Hepatocyte (in vitro differentiated cells): Measurements from ENCODE around the gene LUZP2. TPM values are rescaled to one million over a fixed set of nuclear protein-coding genes. Genes with fewer than 3 reads are reported as not detected.

Source experiments
- DNase-seq: peaks from one replicate; pipeline ENCODE4 v3.0.0-alpha.2; 2016; ENCODE audit warnings: low spot score
- H2AFZ ChIP-seq: fragments of 200-600 bp; sonication (generic); 2 replicates; pipeline ENCODE4 v1.6.0; 2016; ENCODE audit warnings: antibody characterized with exemption, mild to moderate bottlenecking
- H3K27ac ChIP-seq: fragments of 200-600 bp; sonication (generic); 2 replicates; pipeline ENCODE4 v1.5.1; 2016; ENCODE audit warnings: mild to moderate bottlenecking
- H3K27me3 ChIP-seq: fragments of 200-600 bp; sonication (generic); 2 replicates; pipeline ENCODE4 v1.6.1; 2016
- H3K36me3 ChIP-seq: fragments of 200-600 bp; sonication (generic); replicated peaks from 2 replicates; pipeline ENCODE4 v1.5.1; 2016; ENCODE audit warnings: low read depth; ENCODE audit not compliant: insufficient read depth
- H3K4me1 ChIP-seq: fragments of 200-600 bp; sonication (generic); 2 replicates; pipeline ENCODE4 v1.5.1; 2016; ENCODE audit warnings: mild to moderate bottlenecking, moderate library complexity; ENCODE audit not compliant: insufficient read depth
- H3K4me2 ChIP-seq: fragments of 200-600 bp; sonication (generic); 2 replicates; pipeline ENCODE4 v1.6.0; 2016
- H3K4me3 ChIP-seq: fragments of 200-600 bp; sonication (generic); 2 replicates; pipeline ENCODE4 v1.5.1; 2016; ENCODE audit warnings: mild to moderate bottlenecking
- H3K79me2 ChIP-seq: fragments of 200-600 bp; sonication (generic); 2 replicates; pipeline ENCODE4 v1.6.0; 2017; ENCODE audit warnings: mild to moderate bottlenecking
- H3K9me2 ChIP-seq: fragments of 200-600 bp; sonication (generic); replicated peaks from 2 replicates; pipeline ENCODE4 v1.6.0; 2017; ENCODE audit warnings: mild to moderate bottlenecking; ENCODE audit not compliant: insufficient read depth
- H3K9me3 ChIP-seq: fragments of 200-600 bp; sonication (generic); 2 replicates; pipeline ENCODE4 v1.5.1; 2016; ENCODE audit warnings: low read depth, mild to moderate bottlenecking
- H4K20me1 ChIP-seq: fragments of 200-600 bp; sonication (generic); 2 replicates; pipeline ENCODE4 v1.6.0; 2016; ENCODE audit warnings: mild to moderate bottlenecking; ENCODE audit not compliant: insufficient read depth, poor library complexity, severe bottlenecking
- EZH2 ChIP-seq: fragments of 200-600 bp; sonication (generic); IDR thresholded peaks from 2 replicates; pipeline ENCODE4 v1.6.1; 2016; ENCODE audit warnings: antibody characterized with exemption, mild to moderate bottlenecking, borderline replicate concordance
- EZH2phosphoT487 ChIP-seq: fragments of 200-600 bp; sonication (generic); IDR thresholded peaks from one replicate; pipeline ENCODE4 v1.6.1; 2018; ENCODE audit warnings: antibody characterized with exemption, mild to moderate bottlenecking, low read depth, moderate library complexity; ENCODE audit not compliant: unreplicated experiment, severe bottlenecking
- WGBS: methylation state at CpG from one replicate; pipeline ENCODE4 v1.1.6; 2016; ENCODE audit warnings: low lambda C conversion rate; ENCODE audit errors: missing lambda C conversion rate; 5-methylcytosine and 5-hydroxymethylcytosine counted together
- polyA plus RNA-seq: library from polyadenylated mRNA; unstranded; fragments of >200 nt; fragmentation: Nextera tagmentation; extraction: Ambion mirVana; gene quantifications from 2 replicates; pipeline ENCODE4 v1.2.1, GENCODE V29; 2016
- total RNA-seq: library from RNA; depleted of rRNA; stranded (reverse); fragments of >200 nt; gene quantifications from 2 replicates; pipeline ENCODE4 v1.2.3, GENCODE V29; 2014
- TF ChIP-seq, protein P1 (sequence below): fragments of 200-600 bp; sonication (generic); IDR thresholded peaks from 2 replicates; pipeline ENCODE4 v1.5.1; 2016; ENCODE audit warnings: antibody characterized with exemption, mild to moderate bottlenecking; ENCODE audit not compliant: poor library complexity

LUZP2 gene
- total and polyA plus RNA-seq, 2 experiments from 2014 or later: 2.2 to 7.9 TPM

DNA sequence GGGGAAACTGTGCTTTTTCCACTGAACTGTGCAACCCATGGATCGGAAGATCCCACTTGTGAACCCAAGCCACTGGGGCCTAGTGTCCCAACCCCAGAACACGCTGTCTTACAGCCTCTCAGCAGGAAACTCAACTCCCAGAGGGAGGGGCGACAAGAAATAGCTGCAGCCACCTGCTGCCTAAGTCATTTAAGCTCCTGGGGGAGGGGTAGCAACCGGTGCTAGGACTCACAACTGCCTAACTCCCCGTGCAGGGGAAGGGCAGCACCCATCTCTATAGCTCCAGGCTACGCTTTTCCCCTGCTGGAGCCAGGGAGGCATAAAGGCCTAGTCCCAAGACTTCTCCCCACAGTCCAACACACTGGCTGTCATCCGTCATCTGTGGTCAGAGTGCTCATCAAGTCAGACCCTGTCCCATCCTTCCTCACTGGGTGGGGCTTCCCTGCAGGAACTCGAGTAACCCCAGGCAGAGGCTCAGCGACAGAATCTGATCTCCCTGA lies 363.0 kb downstream of the LUZP2 start:
- H3K4me2 ChIP-seq: no peak overlapping the region
- H3K79me2 ChIP-seq: no peaks in the 10 kb centered on the region
- no peak for DNase-seq
- H3K4me3 ChIP-seq: no peak overlapping the region
- no peaks in the 10 kb centered on the region for H3K27me3 ChIP-seq
- H3K36me3 ChIP-seq: no peaks in the 10 kb centered on the region
- H3K4me1 ChIP-seq: no peaks in the 10 kb centered on the region
- H2AFZ ChIP-seq: no peak overlapping the region
- no peaks in the 10 kb centered on the region for H4K20me1 ChIP-seq
- TF ChIP-seq EZH2 (no peak), EZH2phosphoT487 (no peak)
- TF ChIP-seq, protein P1, sequence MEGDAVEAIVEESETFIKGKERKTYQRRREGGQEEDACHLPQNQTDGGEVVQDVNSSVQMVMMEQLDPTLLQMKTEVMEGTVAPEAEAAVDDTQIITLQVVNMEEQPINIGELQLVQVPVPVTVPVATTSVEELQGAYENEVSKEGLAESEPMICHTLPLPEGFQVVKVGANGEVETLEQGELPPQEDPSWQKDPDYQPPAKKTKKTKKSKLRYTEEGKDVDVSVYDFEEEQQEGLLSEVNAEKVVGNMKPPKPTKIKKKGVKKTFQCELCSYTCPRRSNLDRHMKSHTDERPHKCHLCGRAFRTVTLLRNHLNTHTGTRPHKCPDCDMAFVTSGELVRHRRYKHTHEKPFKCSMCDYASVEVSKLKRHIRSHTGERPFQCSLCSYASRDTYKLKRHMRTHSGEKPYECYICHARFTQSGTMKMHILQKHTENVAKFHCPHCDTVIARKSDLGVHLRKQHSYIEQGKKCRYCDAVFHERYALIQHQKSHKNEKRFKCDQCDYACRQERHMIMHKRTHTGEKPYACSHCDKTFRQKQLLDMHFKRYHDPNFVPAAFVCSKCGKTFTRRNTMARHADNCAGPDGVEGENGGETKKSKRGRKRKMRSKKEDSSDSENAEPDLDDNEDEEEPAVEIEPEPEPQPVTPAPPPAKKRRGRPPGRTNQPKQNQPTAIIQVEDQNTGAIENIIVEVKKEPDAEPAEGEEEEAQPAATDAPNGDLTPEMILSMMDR: no peak
- H3K9me3 ChIP-seq: no peaks in the 10 kb centered on the region
- WGBS: 93% methylated on average over 9 of the region's 9 CpGs
- no peak overlapping the region for H3K27ac ChIP-seq
- H3K9me2 ChIP-seq: no peaks in the 10 kb centered on the region

DNA sequence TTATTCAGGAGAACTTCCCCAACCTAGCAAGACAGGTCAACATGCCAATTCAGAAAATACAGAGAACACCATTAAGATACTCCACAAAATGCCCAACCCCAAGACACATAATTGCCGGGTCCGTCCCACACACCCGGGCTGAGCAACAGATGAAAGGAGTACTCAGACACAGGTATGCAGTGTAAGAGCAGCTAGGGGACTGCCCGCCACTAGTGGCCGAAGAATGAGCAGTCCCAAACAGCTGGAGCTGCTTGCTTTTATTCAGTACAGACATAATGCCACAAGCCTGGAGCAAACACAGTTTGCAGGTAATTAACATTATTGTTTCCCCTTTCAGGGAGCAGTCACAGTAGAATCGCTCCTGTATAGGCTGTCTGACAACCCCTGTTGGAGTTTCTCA lies 364.6 kb downstream of the LUZP2 start:
- DNase-seq: no peak
- Histone ChIP-seq H3K27me3 (no peaks in the 10 kb centered on the region), H2AFZ (no peak overlapping the region), H3K4me3 (no peak overlapping the region), H3K4me1 (no peaks in the 10 kb centered on the region), H3K9me3 (no peaks in the 10 kb centered on the region), H3K27ac (no peak overlapping the region), H4K20me1 (no peaks in the 10 kb centered on the region), H3K9me2 (no peaks in the 10 kb centered on the region), H3K36me3 (no peaks in the 10 kb centered on the region), H3K79me2 (no peaks in the 10 kb centered on the region), H3K4me2 (no peak overlapping the region)
- 94% methylated on average over 6 of the region's 6 CpGs for WGBS
- TF ChIP-seq EZH2phosphoT487: no peak
- TF ChIP-seq, protein P1: no peak
- TF ChIP-seq EZH2: no peak

DNA sequence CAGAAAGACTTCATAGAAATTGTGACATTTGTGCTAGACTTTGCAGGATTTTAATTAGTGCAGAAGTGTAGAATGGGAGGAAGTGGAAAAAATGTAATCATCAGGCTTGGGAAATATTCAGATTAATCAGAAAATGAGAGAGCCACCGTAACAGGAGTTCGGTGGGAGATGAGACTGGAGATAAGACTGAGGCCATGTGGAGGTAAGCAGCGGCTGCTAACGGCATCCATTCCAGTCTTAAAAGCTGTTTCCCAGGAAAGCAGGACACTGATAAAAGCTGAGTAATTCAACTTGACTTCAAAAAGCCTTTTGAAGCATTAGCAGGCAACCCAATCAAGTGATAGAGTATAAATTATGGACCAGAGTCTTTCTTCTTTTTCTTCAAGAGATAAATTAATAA lies 369.9 kb downstream of the LUZP2 start:
- no peaks in the 10 kb centered on the region for H3K9me3 ChIP-seq
- no peak overlapping the region for H2AFZ ChIP-seq
- no peaks in the 10 kb centered on the region for H3K9me2 ChIP-seq
- no peaks in the 10 kb centered on the region for H3K4me1 ChIP-seq
- H3K36me3 ChIP-seq: no peaks in the 10 kb centered on the region
- TF ChIP-seq, protein P1: no peak
- TF ChIP-seq EZH2 (no peak), EZH2phosphoT487 (no peak)
- no peak overlapping the region for H3K27ac ChIP-seq
- WGBS: 43% methylated on average over 4 of the region's 4 CpGs
- no peaks in the 10 kb centered on the region for H3K79me2 ChIP-seq
- no peak overlapping the region for H3K4me3 ChIP-seq
- no peak overlapping the region for H3K4me2 ChIP-seq
- H4K20me1 ChIP-seq: no peaks in the 10 kb centered on the region
- H3K27me3 ChIP-seq: no peaks in the 10 kb centered on the region
- no peak for DNase-seq

DNA sequence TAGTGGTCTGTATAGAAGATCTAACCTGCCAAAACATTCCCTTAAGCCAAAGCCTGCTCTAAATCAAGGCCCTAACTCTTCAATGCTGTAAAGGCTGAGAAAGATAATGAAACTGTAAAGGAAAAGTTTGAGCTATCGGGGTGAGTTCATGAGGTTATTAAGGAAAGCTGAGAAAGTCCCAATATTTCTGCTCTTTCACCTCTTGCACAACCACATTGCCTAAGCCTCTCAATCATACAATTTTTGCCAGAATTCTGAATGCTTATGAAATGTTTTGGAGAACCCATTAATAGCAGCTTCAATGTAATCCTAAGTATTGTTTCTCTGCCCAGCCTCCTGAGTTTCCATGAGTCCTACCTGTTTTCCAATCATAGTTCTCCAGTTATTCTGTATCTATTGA lies 373.2 kb downstream of the LUZP2 start:
- Histone ChIP-seq H3K27ac (no peak overlapping the region), H3K4me3 (no peak overlapping the region), H3K27me3 (no peaks in the 10 kb centered on the region), H3K36me3 (no peaks in the 10 kb centered on the region), H3K9me2 (no peaks in the 10 kb centered on the region), H4K20me1 (no peaks in the 10 kb centered on the region), H3K9me3 (no peaks in the 10 kb centered on the region), H3K4me1 (no peaks in the 10 kb centered on the region), H3K4me2 (no peak overlapping the region), H2AFZ (no peak overlapping the region), H3K79me2 (no peaks in the 10 kb centered on the region)
- TF ChIP-seq EZH2: no peak
- no peak for TF ChIP-seq EZH2phosphoT487
- TF ChIP-seq, protein P1: no peak
- WGBS: 15% methylated on average over 1 of the region's 1 CpG
- no peak for DNase-seq
